Testis (tissue), 3 donors: Measurements from ENCODE around the gene MACROH2A1. TPM values are rescaled to one million over a fixed set of nuclear protein-coding genes. Genes with fewer than 3 reads are reported as not detected.
A peak's percentile ranks its signal among the peaks of the same experiment; 100 is the strongest.

Experiments
- DNase-seq: peaks from one replicate; pipeline ENCODE4 v3.0.0-alpha.2; 2019
- H3K27ac ChIP-seq, 2 donors: fragments of 200-600 bp; sonication (generic); one replicate each; pipeline ENCODE4 v1.5.1; 2019
- H3K27me3 ChIP-seq: fragments of 200-600 bp; sonication (generic); one replicate; pipeline ENCODE4 v1.5.1; 2019
- H3K36me3 ChIP-seq: fragments of 200-600 bp; sonication (generic); one replicate; pipeline ENCODE4 v1.5.1; 2017; ENCODE audit warnings: low read depth; ENCODE audit errors: missing control alignments
- H3K4me1 ChIP-seq: fragments of 200-600 bp; sonication (generic); one replicate; pipeline ENCODE4 v1.5.1; 2019
- H3K4me3 ChIP-seq, 2 donors: fragments of 200-600 bp; sonication (generic); one replicate each; pipeline ENCODE4 v1.5.1; 2017 to 2019
- H3K9me3 ChIP-seq: fragments of 200-600 bp; sonication (generic); one replicate; pipeline ENCODE4 v1.5.1; 2017
- CTCF ChIP-seq, 3 experiments: fragments of 450-650 bp in 2 of 3; fragments of 200-600 bp in 1 of 3; sonication (generic) in 1 of 3; IDR thresholded peaks; one replicate each; pipeline ENCODE4 v1.5.1; 2016 to 2019; ENCODE audit warnings: antibody characterized with exemption in 3 of 3, mild to moderate bottlenecking in 2 of 3, moderate library complexity in 1 of 3
- POLR2A ChIP-seq: fragments of 450-650 bp; IDR thresholded peaks from one replicate; pipeline ENCODE4 v1.6.1; 2017; ENCODE audit warnings: antibody characterized with exemption, mild to moderate bottlenecking, moderate library complexity
- WGBS, 2 donors: methylation state at CpG; one replicate each; pipeline ENCODE4 v1.1.5; 2018; 5-methylcytosine and 5-hydroxymethylcytosine counted together
- intact Hi-C: fragments of 100-400 bp; cut with DNase I; formaldehyde crosslinking; loops from one replicate; pipeline ENCODE4 v1.15.1; 2023; ENCODE audit warnings: low total_unique reads
- polyA plus RNA-seq: library from polyadenylated mRNA; stranded (reverse); fragments of 350-450 nt; fragmentation: Illumina TruSeq; extraction: RNeasy Lipid Tissue Mini Kit (QIAGEN cat#74804); gene quantifications from one replicate; pipeline ENCODE4 v1.2.3, GENCODE V29; 2014; ENCODE audit warnings: low read depth, low replicate concordance; ENCODE audit not compliant: insufficient read depth
- total RNA-seq, 2 donors: library from RNA; depleted of rRNA; stranded (reverse); fragments of >200 nt; gene quantifications; one replicate each; pipeline ENCODE4 v1.2.3, GENCODE V29; 2016

The MACROH2A1 gene
- total and polyA plus RNA-seq, 3 donors from 2014 or later, result 92.9 to 191 (median 178) TPM

DNA sequence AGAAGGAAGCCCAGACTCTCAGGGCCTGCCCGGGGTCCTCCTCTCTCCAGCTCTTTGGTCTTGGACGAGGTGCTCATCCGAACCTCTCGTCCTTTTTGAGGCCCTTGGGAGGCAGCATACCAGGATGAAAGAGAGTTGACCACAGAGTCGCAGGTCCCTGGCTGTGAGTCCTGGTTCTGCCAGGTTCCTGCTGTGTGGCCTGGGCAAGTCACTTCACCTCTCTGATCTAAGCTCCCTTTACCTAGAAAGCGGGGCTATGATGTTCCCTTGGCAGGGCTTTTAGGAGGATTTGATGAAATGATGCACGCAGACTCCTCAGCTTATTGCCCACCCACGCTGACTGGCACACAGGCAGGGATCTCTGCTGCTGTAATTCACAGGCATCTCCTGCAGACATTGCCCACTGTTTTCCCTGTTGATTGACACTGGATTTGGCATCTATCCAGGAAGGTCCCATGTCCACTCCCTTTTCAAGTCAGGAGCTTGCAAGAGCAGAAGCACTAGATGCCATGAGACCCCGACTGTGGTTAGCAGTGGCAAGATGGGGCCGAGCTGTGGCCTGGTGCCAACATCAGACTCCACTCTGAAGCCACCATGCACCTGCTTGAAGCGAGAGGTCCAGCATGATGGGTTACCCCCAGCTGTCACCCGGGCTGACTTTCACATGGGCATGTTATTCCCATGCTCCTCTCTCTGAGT lies 71.5 kb downstream of the MACROH2A1 start:
- peaks cover 3% of the 10 kb centered on the region for H3K4me1 ChIP-seq
- TF ChIP-seq CTCF (IDR thresholded peaks at IDR 0.05) (no peak), POLR2A (no peak)
- H3K4me3 ChIP-seq, result no peak overlapping the region
- H3K27me3 ChIP-seq, result no peaks in the 10 kb centered on the region
- no peaks in the 10 kb centered on the region for H3K36me3 ChIP-seq
- 84 to 98% methylated on average over 6 to 12 of the region's 12 CpGs for WGBS, 2 donors
- H3K27ac ChIP-seq, result no peak overlapping the region
- H3K9me3 ChIP-seq, result no peaks in the 10 kb centered on the region
- intact Hi-C loops, result no loop called here
- no peak for DNase-seq

DNA sequence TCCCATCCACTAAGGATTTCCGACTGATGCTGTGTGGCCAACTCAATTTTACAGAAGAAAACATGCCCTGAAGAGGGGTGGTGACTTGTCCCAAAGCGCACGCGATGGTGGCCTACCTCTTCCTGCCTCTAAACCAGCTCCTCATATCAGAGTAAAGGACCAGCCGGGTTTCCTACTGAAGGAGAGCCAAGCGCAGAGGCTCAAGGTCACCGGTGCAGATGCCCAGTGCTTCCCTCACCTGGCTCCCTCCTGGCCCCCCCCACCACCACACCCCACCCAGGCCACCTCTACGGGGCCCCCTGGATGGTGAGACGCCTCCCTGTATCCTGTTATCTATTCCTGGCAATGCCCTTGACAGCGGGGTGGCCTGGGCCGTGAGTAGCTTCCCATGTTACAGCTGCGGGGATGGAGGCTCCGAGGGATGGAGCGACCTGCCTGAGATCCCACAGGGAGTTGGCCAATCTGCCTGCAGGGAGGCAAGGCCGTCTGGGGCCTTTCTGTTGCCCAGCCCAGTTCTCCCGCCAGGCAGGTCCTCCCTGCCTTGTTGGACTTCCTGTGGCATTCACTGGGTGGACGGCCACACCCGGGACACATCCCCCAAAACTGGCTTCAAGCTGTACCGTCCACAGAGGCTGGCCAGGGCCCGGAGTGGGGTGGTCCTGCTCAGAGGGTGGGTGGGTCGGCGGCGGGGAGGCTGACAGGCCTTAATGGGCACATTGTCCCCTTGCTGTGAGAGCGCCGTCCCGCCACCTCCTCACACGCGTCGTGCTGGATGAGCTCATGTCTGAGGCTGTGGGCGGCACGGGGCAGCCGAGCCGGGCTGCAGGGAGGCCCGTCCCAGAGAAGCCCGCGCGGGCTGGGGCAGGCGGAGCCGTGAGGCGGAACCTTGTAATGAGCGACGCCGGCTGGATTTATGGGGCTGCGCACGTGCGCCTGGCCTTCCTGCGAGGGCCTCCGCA lies 72.5 kb downstream of the MACROH2A1 start:
- TF ChIP-seq POLR2A (no peak), CTCF (IDR thresholded peaks at IDR 0.05) (no peak)
- DNase-seq, result peak; percentile 25
- Histone ChIP-seq H3K9me3 (no peaks in the 10 kb centered on the region), H3K27me3 (no peaks in the 10 kb centered on the region), H3K27ac (no peak overlapping the region), H3K4me1 (peaks cover 3% of the 10 kb centered on the region), H3K4me3 (no peak overlapping the region), H3K36me3 (no peaks in the 10 kb centered on the region)
- WGBS, 2 donors, result 41 to 63% methylated on average over 11 to 47 of the region's 48 CpGs
- intact Hi-C loops, result no loop called here

DNA sequence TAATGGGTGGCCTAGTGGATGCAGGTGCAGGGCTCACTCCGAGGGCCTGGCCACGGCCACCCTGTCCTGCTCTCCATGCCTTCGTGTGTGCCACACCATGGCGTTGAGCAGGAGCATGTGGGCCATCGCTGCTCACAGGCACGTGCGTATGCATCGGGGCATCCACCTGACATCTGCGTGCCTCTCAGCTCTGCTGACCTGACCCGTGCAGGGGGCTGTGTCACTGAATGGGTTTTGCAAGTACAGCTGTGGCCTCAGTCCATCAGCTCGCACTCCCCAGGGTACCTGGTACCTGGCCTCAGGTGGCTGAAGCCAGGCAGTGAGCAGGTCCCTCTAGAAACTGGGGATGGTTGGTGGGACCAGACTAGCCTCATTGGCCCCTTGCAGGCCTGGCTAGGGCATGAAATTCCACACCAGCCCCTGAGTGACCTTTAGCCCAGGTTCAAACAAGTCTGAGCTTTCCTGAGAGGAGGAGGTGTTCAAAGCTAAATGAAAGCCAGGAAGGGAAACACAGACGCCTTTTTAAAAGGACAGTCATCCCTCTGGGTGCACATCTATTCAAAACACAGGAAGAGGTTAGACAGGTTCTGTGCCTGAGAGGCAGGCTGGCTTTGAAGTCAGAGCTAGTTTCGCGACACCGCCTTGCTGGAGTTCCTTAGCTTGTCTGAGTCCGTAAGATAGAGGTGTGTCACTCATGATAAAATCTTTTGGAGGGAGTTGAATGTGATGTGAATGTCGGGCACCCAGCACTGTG lies 74.0 kb downstream of the MACROH2A1 start:
- DNase-seq, result no peak
- H3K36me3 ChIP-seq, result no peaks in the 10 kb centered on the region
- no peak for TF ChIP-seq CTCF (IDR thresholded peaks at IDR 0.05)
- TF ChIP-seq POLR2A, result no peak
- H3K4me1 ChIP-seq, result peaks cover 3% of the 10 kb centered on the region
- H3K27ac ChIP-seq, result no peak overlapping the region
- H3K9me3 ChIP-seq, result no peaks in the 10 kb centered on the region
- H3K4me3 ChIP-seq, result no peak overlapping the region
- 94 to 95% methylated on average over 8 to 17 of the region's 17 CpGs for WGBS, 2 donors
- intact Hi-C loops, result no loop called here
- H3K27me3 ChIP-seq, result no peaks in the 10 kb centered on the region

DNA sequence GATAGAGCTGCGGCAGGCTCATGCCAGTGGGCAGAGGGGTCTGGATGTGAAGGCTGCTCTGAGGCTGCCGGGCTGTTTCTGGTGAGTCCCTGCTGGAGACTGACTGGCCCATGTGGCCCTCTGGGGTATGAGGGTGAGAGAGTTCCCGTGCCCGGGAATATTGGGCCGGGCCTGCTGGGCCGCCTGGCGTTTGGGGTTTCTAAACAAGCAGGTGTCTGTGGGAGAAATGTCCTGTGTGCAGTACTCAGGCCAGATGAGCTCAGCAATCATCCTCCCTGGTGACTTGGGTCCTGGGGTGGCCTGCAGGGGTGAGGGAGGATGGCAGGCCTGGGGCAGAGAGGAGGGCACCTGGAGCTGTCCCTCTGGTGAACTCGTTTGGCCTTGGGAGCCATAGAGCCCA lies 74.9 kb downstream of the MACROH2A1 start:
- no peak for DNase-seq
- WGBS, 2 donors, result 93 to 94% methylated on average over 5 to 8 of the region's 8 CpGs
- intact Hi-C loops, result no loop called here
- Histone ChIP-seq H3K27me3 (no peaks in the 10 kb centered on the region), H3K9me3 (no peaks in the 10 kb centered on the region), H3K36me3 (no peaks in the 10 kb centered on the region), H3K4me3 (no peak overlapping the region), H3K4me1 (peaks cover 3% of the 10 kb centered on the region), H3K27ac (no peak overlapping the region)
- TF ChIP-seq POLR2A, result no peak
- no peak for TF ChIP-seq CTCF (IDR thresholded peaks at IDR 0.05)
